GM18499 (cell line): ENCODE results near the gene WDFY2.
"Not testable (repeated sequence)": the region's sequence is repeated elsewhere in the genome, so short reads cannot be mapped to it uniquely, and the experiment has no call there.

Experiments
- ATAC-seq: cut with Tn5 transposase; IDR thresholded peaks from one replicate; pipeline ENCODE4 v1.9.1; 2021; ENCODE audit warnings: moderate number of reproducible peaks; ENCODE audit not compliant: insufficient read depth, unreplicated experiment

Gene WDFY2

GRCh38 chr13:51628059-51628852, 44.0 kb downstream of the WDFY2 start:
- no peak for ATAC-seq

- no peak for ATAC-seq
These were observed 45.4 kb downstream of the WDFY2 start for GRCh38 chr13:51629491-51630287.

DNA sequence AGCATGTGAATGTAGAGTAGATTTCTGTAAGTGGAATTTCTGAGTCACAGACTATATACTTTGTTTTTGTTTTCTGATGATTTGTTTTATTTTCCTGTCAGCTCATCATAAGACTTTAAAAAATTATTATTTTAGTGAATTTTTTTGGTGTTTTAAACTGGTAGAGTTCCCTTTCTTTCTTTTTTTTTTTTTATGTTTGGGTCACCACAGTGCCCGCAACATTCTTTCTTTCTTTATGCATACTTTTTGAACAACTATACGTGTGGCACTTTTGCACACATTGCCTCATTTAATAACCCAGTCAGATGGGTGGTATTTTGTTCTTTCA, 46.0 kb downstream of the WDFY2 start:
- no peak for ATAC-seq

- no peak for ATAC-seq
These were observed 48.5 kb downstream of the WDFY2 start for GRCh38 chr13:51632591-51633362.

DNA sequence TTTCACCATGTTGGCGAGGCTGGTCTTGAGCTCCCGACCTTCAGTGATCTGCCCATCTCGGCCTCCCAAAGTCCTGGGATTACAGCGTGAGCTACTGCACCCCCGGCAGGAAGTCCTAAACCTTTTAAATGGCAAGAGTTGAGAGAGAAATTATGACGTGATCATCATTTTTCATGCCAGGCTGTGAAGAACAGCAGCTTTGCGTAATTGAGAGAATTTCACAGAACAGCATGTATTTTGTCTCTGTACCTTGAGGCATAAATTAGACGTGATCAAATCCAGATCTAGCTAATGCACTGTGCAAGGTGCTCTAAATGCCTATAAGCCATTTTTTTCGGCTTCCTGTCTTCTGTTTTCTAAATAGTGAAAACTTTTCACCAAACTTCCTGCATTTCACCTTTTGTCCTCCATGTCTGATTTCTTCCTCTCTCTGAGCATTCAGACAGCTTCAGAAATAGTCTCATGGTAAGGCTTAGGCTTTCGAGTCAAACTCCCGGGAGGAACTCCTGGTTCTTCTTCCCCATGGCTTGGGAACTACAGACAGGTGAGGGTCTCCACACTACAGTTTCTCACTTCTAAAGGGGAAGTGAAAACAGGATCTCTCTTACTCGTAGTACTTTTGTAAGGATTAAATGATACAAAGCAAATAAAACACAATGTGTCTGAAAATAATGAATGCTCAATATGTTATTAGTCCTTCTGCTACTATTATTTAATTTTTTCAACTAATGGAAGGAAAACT, 51.0 kb downstream of the WDFY2 start:
- ATAC-seq, result no peak

GRCh38 chr13:51636349-51636890, 52.2 kb downstream of the WDFY2 start:
- ATAC-seq, result no peak

DNA sequence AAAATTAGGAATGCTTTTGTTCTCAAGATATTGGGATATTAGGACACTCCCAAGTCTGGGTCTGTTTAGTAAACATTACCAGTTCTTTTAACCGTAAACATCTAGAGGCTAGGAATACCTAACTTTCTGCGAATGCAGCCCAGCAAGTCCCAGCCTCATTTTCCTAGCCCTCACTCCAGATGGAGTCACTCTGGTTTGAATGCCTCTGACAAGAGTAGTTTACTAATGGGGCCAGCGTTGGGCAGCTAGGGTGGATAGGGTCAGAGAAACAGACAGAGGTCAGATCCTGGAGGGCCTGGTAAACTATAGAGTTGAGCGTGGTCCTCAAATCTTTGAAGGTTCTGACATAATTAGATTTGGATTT, 53.6 kb downstream of the WDFY2 start:
- ATAC-seq, result no peak

- no peak for ATAC-seq
These were observed 54.1 kb downstream of the WDFY2 start for GRCh38 chr13:51638216-51638871.

DNA sequence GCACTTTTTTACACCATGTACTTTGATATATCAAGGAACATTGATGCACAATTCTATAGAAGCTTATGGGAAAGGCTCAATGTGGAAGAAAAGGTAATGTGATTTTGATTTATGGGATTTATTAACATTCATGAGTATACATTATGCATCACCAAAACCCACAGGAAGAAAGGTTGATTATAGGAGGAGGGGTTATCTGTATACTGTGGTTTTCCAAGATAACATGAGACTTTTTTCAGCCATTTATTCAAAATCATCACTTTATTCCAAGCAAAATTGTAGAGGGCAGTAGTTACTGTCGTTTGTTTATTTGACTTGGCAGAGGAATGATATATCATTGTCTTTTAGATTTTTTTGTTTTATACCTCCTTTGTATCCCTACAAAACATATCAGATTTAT, 54.9 kb downstream of the WDFY2 start:
- no peak for ATAC-seq

DNA sequence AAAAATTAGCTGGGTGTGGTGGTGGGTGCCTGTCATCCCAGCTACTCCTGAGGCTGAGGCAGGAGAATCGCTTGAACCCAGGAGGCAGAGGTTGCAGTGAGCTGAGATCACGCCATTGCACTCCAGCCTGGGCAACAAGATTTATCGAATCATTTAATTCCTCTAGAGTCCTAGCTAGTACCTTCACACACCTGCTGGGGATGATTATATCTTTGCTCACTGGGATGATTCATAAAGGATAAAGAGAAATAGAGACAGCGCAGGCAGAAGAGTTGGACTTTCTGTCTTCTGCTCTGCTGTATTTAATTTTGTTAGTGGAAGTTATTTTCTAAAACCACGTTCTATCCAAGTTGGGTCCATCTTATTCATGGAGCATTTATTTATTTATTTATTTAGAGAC, 56.4 kb downstream of the WDFY2 start:
- not testable (repeated sequence) for ATAC-seq

DNA sequence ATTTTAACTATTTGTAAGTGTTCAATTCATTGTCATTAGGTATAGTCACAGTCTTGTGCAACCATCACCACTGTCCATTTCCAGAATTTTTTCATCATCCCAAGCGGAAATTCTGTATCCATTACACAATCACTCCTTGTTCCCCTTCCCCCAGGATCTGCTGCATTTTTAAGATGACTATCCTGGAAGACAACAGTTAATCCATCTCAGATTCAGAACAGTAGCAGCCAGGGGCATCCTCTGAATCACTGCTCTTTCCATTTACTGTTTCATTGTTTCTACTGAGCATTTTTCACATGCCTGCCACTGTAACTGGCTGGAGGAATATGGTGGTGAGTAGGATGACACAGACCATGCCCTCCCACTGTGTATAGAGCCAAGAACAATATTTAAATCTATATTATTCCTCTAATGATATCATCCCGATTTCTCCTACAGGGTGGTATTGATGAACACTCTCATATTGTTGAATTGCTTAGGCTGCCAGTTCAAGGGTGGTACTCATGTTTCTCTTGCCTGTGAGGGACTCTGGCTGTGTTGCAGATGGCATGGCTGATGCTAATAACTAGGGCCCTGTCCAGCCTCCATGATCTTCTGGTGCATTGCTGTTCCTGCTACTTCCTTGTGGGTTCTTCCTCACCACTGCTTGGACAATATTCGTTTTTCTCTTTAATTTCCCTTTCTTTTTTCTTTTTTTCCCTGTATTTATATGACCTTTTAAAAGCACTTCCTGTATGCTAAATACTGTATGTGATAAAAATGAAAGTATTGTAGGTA, 59.0 kb downstream of the WDFY2 start:
- ATAC-seq, result no peak

GRCh38 chr13:51643882-51644281, 59.6 kb downstream of the WDFY2 start:
- no peak for ATAC-seq

DNA sequence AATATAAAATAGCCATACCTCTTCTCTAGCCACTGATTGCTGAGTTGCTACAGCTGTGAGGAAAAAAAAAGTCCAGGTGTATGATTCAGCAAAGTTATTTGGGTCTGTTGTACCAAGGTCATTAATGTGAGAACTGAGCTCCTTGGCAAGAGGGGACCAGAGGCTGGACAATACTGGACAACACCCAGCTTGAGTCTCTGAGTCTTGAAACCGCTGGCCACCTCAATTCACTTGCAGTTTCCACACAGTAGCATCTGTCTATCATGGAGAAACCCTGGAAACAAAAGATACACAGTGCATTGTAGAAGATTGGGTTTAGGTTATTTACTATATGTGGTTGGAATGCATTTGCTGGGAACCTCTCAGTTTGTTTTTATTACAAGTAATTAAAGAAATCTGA, 60.4 kb downstream of the WDFY2 start:
- ATAC-seq, result no peak

DNA sequence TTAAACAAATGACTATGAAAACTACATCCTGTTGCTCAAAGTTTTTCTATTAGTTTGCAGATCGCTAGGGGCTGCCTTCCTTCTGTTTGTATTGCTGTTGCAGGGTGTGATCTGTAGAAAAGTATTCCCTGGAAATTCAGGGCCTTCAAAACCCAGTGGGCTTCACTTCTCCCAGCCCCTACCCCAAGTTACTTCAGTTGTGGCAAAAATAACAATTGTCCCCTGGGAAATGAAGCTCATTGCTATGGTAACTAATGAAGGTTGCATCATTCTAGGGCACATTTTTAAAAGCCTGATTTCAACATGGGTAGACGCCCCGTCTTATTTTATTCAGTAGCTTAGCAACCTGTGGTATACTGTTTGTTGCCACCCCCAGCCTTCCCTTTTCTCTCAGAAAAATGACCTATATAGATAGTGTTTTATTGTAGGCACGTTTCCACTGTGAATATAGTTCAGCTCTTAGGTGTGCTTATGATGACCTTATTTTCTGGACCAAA, 60.9 kb downstream of the WDFY2 start:
- no peak for ATAC-seq

- no peak for ATAC-seq
These were observed 61.8 kb downstream of the WDFY2 start for GRCh38 chr13:51645761-51646670.

GRCh38 chr13:51647067-51647466, 62.8 kb downstream of the WDFY2 start:
- no peak for ATAC-seq

GRCh38 chr13:51652193-51652592, 67.9 kb downstream of the WDFY2 start:
- ATAC-seq, result not testable (repeated sequence)
